Posterior cingulate gyrus (tissue), 11 donors: ENCODE results near the gene TIMM23B.
"Not testable (repeated sequence)": the region's sequence is repeated elsewhere in the genome, so short reads cannot be mapped to it uniquely, and the experiment has no call there.

Experiments used
- DNase-seq, 10 donors: peaks; one replicate each; pipeline versions ENCODE4 v3.0.0 to v3.0.0-alpha.2; 2020 to 2021; ENCODE audit warnings: mixed read lengths in 3 of 10
- intact Hi-C: fragments of 100-400 bp; cut with DNase I; formaldehyde crosslinking; loops from one replicate; pipeline ENCODE4 v1.15.1; 2023

Gene TIMM23B

GRCh38 chr10:49972094-49972493 is 30.2 kb downstream of the TIMM23B start:
- intact Hi-C loops, DNase-seq: not testable (repeated sequence)

- intact Hi-C loops, DNase-seq: not testable (repeated sequence)
Measured at GRCh38 chr10:49977756-49978155, 35.9 kb downstream of the TIMM23B start.

- DNase-seq, intact Hi-C loops: not testable (repeated sequence)
Measured at GRCh38 chr10:49987207-49987606, 45.4 kb downstream of the TIMM23B start.

GRCh38 chr10:49988376-49988775 is 46.5 kb downstream of the TIMM23B start, which contains the start of gene AGAP6:
AGAP6 (plus strand) TSS chr10:49988406; CDS start chr10:49988716, 310 bp downstream.
- intact Hi-C loops, DNase-seq: not testable (repeated sequence)

GRCh38 chr10:49995321-49995720 is 53.5 kb downstream of the TIMM23B start:
- intact Hi-C loops, DNase-seq: not testable (repeated sequence)

- intact Hi-C loops: not testable (repeated sequence)
Measured at GRCh38 chr10:50014024-50014423, 72.2 kb downstream of the TIMM23B start.

GRCh38 chr10:50015596-50016220 is 73.9 kb downstream of the TIMM23B start:
- DNase-seq, intact Hi-C loops: not testable (repeated sequence)

More at GRCh38 chr10:50014024-50014423, 72.2 kb downstream of the TIMM23B start:
- not testable (repeated sequence) for DNase-seq

- intact Hi-C loops, DNase-seq: not testable (repeated sequence)
Measured at GRCh38 chr10:50016926-50017325, 75.1 kb downstream of the TIMM23B start.

- intact Hi-C loops, DNase-seq: not testable (repeated sequence)
Measured at GRCh38 chr10:50017646-50018045, 75.8 kb downstream of the TIMM23B start.

GRCh38 chr10:50019279-50019678 is 77.4 kb downstream of the TIMM23B start:
- intact Hi-C loops: not testable (repeated sequence)

GRCh38 chr10:50020451-50021024 is 78.7 kb downstream of the TIMM23B start:
- intact Hi-C loops: not testable (repeated sequence)
- DNase-seq: peak in 1 of 10 donors; percentile 70

More at GRCh38 chr10:50019279-50019678, 77.4 kb downstream of the TIMM23B start:
- DNase-seq: peak in 1 of 10 donors; percentile 70

- peak in 1 of 10 donors; percentile 53 for DNase-seq
- intact Hi-C loops: no loop called here
Measured at GRCh38 chr10:50021646-50022045, 79.8 kb downstream of the TIMM23B start.
